Measurements from ENCODE around the gene RAP2C. TPM values are rescaled to one million over a fixed set of nuclear protein-coding genes. Genes with fewer than 3 reads are reported as not detected.
"Not testable (repeated sequence)": the region's sequence is repeated elsewhere in the genome, so short reads cannot be mapped to it uniquely, and the experiment has no call there.

The RAP2C gene
- total RNA-seq, 1 experiment from 2014 or later, result 27.8 TPM

- H3K36me3 ChIP-seq (ENCODE audit: low read depth), result no peaks in the 10 kb centered on the region
- peaks cover 28% of the 10 kb centered on the region for H3K4me1 ChIP-seq (replicated peaks; ENCODE audit: insufficient read depth)
- intact Hi-C loops (cut with micrococcal nuclease; ENCODE audit: unreplicated experiment), result no loop called here
- no peaks in the 10 kb centered on the region for H3K9me2 ChIP-seq (ENCODE audit: insufficient read depth)
- H3K4me3 ChIP-seq, result no peak overlapping the region
- no TSS peak for BruUV-seq (replicated peaks)
- no peaks in the 10 kb centered on the region for H3K27me3 ChIP-seq (ENCODE audit: insufficient read depth, low read depth)
- H3F3A ChIP-seq (ENCODE audit: insufficient read depth, low read depth), result no peaks in the 10 kb centered on the region
- no peaks in the 10 kb centered on the region for H4K20me1 ChIP-seq (ENCODE audit: insufficient read depth)
- POLR2A ChIA-PET (ENCODE audit: unreplicated experiment), result no interaction called here
- TF ChIP-seq EZH2 (IDR thresholded peaks at IDR 0.05; ENCODE audit: low read depth) (no peak), CTCF (conservative IDR thresholded peaks at IDR 0.05) (no peak)
- H2AFZ ChIP-seq, result no peak overlapping the region
- CTCF ChIA-PET, result no interaction called here
- no peaks in the 10 kb centered on the region for H3K9me3 ChIP-seq (ENCODE audit: insufficient read depth, low read depth)
- no peak overlapping the region for H3K4me2 ChIP-seq
- no peaks in the 10 kb centered on the region for H3K79me2 ChIP-seq (ENCODE audit: low read depth)
- DNase-seq, result no peak
- no peak overlapping the region for H3K27ac ChIP-seq
Observed at GRCh38 chrX:132171478-132171877, 47.8 kb downstream of the RAP2C start.

DNA sequence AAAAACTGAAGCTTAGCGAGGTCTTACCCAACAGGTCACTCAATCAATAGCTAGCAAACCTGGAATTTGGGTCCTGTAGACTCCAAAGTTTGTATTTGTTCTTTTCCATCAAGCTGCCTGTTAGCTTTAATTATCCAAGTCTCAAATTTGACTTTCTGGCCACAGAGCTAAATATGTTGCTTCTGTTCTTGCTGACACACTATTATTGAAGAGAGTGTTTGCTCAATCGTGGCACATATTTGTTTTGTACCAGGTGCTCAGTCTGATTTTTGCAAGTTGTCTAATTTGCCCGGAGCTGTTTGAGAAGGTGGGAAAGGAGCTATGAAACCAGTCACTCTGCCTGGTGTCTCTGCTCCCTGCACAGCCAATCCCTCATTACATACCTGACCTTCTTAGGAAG is 49.7 kb downstream of the RAP2C start:
- peak overlapping the region; percentile 33 for H3K4me2 ChIP-seq
- H3K9me3 ChIP-seq (ENCODE audit: insufficient read depth, low read depth), result no peaks in the 10 kb centered on the region; the same call in 1 of the 2 replicates
- no peaks in the 10 kb centered on the region for H3K36me3 ChIP-seq (ENCODE audit: low read depth)
- DNase-seq, result peak in 1 of 2 experiments; percentile 75
- H3K27ac ChIP-seq, result no peak overlapping the region
- POLR2A ChIA-PET (ENCODE audit: unreplicated experiment), result interaction anchor here (0.6 kb wide), 2 partner anchors 111 to 140 kb away, joined by 3 to 5 read pairs; no protein-coding TSS in a partner anchor
- intact Hi-C loops (cut with micrococcal nuclease; ENCODE audit: unreplicated experiment), result no loop called here
- TF ChIP-seq EZH2 (IDR thresholded peaks at IDR 0.05; ENCODE audit: low read depth) (no peak), CTCF (conservative IDR thresholded peaks at IDR 0.05) (no peak)
- CTCF ChIA-PET, result no interaction called here
- no peak overlapping the region for H3K4me3 ChIP-seq
- H2AFZ ChIP-seq, result no peak overlapping the region
- no peaks in the 10 kb centered on the region for H3K27me3 ChIP-seq (ENCODE audit: insufficient read depth, low read depth)
- peaks cover 28% of the 10 kb centered on the region for H3K4me1 ChIP-seq (replicated peaks; ENCODE audit: insufficient read depth)
- H3F3A ChIP-seq (ENCODE audit: insufficient read depth, low read depth), result no peaks in the 10 kb centered on the region
- no peaks in the 10 kb centered on the region for H4K20me1 ChIP-seq (ENCODE audit: insufficient read depth)
- BruUV-seq (replicated peaks), result no TSS peak
- H3K9me2 ChIP-seq (ENCODE audit: insufficient read depth), result no peaks in the 10 kb centered on the region
- no peaks in the 10 kb centered on the region for H3K79me2 ChIP-seq (ENCODE audit: low read depth)

GRCh38 chrX:132165651-132166050 is 53.6 kb downstream of the RAP2C start:
- no peaks in the 10 kb centered on the region for H4K20me1 ChIP-seq (ENCODE audit: insufficient read depth)
- H3F3A ChIP-seq (ENCODE audit: insufficient read depth, low read depth), result no peaks in the 10 kb centered on the region
- POLR2A ChIA-PET (ENCODE audit: unreplicated experiment), result no interaction called here
- H3K9me3 ChIP-seq (ENCODE audit: insufficient read depth, low read depth), result no peaks in the 10 kb centered on the region; the same call in 1 of the 2 replicates
- no peak overlapping the region for H3K4me3 ChIP-seq
- no peaks in the 10 kb centered on the region for H3K27me3 ChIP-seq (ENCODE audit: insufficient read depth, low read depth)
- peaks cover 20% of the 10 kb centered on the region for H3K4me1 ChIP-seq (replicated peaks; ENCODE audit: insufficient read depth)
- H3K79me2 ChIP-seq (ENCODE audit: low read depth), result no peaks in the 10 kb centered on the region
- H2AFZ ChIP-seq, result no peak overlapping the region
- BruUV-seq (replicated peaks), result no TSS peak
- intact Hi-C loops (cut with micrococcal nuclease; ENCODE audit: unreplicated experiment), result no loop called here
- no peaks in the 10 kb centered on the region for H3K36me3 ChIP-seq (ENCODE audit: low read depth)
- peak in 1 of 2 experiments; percentile 68 for DNase-seq
- TF ChIP-seq EZH2 (IDR thresholded peaks at IDR 0.05; ENCODE audit: low read depth), result no peak
- H3K27ac ChIP-seq, result peak overlapping the region; percentile 44
- no peaks in the 10 kb centered on the region for H3K9me2 ChIP-seq (ENCODE audit: insufficient read depth)
- CTCF ChIA-PET, result no interaction called here
- H3K4me2 ChIP-seq, result no peak overlapping the region

DNA sequence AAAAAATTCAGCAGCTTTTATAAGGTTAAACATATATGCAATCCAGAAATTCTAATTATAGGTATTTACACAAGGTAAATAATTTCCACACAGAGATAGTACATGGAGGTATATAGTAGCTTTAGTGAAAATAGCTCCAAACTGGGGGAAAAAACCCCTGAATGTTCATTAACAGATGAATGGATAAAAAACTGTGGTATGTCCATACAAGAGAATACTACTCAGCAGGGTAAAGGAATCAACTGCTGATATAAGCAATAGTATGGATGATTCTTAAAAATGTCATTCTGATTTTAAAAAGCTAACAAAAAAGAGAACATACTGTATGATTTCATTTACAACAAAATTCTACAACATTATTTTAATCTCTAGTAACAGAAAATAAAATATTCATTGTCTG is 54.2 kb downstream of the RAP2C start:
- Histone ChIP-seq H3K4me3 (no peak overlapping the region), H2AFZ (no peak overlapping the region), H3K27ac (no peak overlapping the region), H3K9me2 (ENCODE audit: insufficient read depth) (no peaks in the 10 kb centered on the region), H3K9me3 (ENCODE audit: insufficient read depth, low read depth) (no peaks in the 10 kb centered on the region; the same call in 1 of the 2 replicates), H3K36me3 (ENCODE audit: low read depth) (no peaks in the 10 kb centered on the region), H3K4me1 (replicated peaks; ENCODE audit: insufficient read depth) (peaks cover 13% of the 10 kb centered on the region), H3K4me2 (no peak overlapping the region), H3K27me3 (ENCODE audit: insufficient read depth, low read depth) (no peaks in the 10 kb centered on the region), H3K79me2 (ENCODE audit: low read depth) (no peaks in the 10 kb centered on the region), H4K20me1 (ENCODE audit: insufficient read depth) (no peaks in the 10 kb centered on the region), H3F3A (ENCODE audit: insufficient read depth, low read depth) (no peaks in the 10 kb centered on the region)
- ChIA-PET CTCF (no interaction called here), POLR2A (ENCODE audit: unreplicated experiment) (no interaction called here)
- BruUV-seq (replicated peaks), result no TSS peak
- no peak for TF ChIP-seq CTCF (conservative IDR thresholded peaks at IDR 0.05)
- no peak for TF ChIP-seq EZH2 (IDR thresholded peaks at IDR 0.05; ENCODE audit: low read depth)
- no peak for DNase-seq
- intact Hi-C loops (cut with micrococcal nuclease; ENCODE audit: unreplicated experiment), result no loop called here

DNA sequence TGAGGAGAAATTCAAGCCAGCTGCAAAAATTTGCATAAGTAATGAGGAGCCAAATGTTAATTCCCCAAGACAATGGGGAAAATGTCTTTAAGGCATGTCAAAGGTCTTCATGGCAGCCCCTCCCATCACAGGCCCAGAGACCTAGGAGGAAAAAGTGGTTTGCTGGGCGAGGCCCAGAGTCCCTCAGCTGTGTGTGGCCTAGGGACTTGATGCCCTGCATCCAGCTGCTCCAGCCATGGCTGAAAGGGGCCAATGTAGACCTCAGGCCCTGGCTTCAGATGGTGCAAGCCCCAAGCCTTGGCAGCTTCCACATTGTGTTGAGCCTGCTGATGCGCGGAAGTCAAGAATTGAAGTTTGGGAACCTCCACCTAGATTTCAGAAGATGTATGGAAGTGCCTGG is 56.2 kb downstream of the RAP2C start:
- H3K36me3 ChIP-seq (ENCODE audit: low read depth); DNase-seq; intact Hi-C loops (cut with micrococcal nuclease; ENCODE audit: unreplicated experiment); H3F3A ChIP-seq (ENCODE audit: insufficient read depth, low read depth); H3K27ac ChIP-seq; H3K27me3 ChIP-seq (ENCODE audit: insufficient read depth, low read depth); H3K4me3 ChIP-seq; H3K4me2 ChIP-seq; H3K9me3 ChIP-seq (ENCODE audit: insufficient read depth, low read depth); H3K79me2 ChIP-seq (ENCODE audit: low read depth); BruUV-seq (replicated peaks); H4K20me1 ChIP-seq (ENCODE audit: insufficient read depth); CTCF ChIA-PET; H3K4me1 ChIP-seq (replicated peaks; ENCODE audit: insufficient read depth); POLR2A ChIA-PET (ENCODE audit: unreplicated experiment); H3K9me2 ChIP-seq (ENCODE audit: insufficient read depth); H2AFZ ChIP-seq: not testable (repeated sequence)
